HepG2 (cell line): ENCODE data around the gene ALG10B. TPM values are rescaled to one million over a fixed set of nuclear protein-coding genes. Genes with fewer than 3 reads are reported as not detected.
"Not testable (repeated sequence)": the region's sequence is repeated elsewhere in the genome, so short reads cannot be mapped to it uniquely, and the experiment has no call there.

Experiments
- ATAC-seq: fragments of 200-7000 bp; cut with Tn5 transposase; 3 replicates; pipeline ENCODE4 v1.9.1; 2020; ENCODE audit warnings: mild to moderate bottlenecking, moderate library complexity
- BruUV-seq: library from RNA; stranded (reverse); fragments of 400-500 nt; replicated peaks from 2 replicates; lab custom pipeline; 2021; lab: Mats Ljungman, UMichigan
- CTCF ChIA-PET: fragments of 300-600 bp; formaldehyde crosslinking; extraction: SDS; loops from one replicate; lab custom pipeline; 2021; ENCODE audit warnings: low total read pairs, inconsistent platforms, low intra/inter-chr PET ratio; lab: Yijun Ruan, JAX
- POLR2A ChIA-PET: fragments of 350-600 bp; sonication (Branson Sonifier 250); formaldehyde crosslinking; loops from one replicate; lab custom pipeline; 2020; ENCODE audit warnings: antibody characterized with exemption, inconsistent platforms; lab: Yijun Ruan, JAX
- DNase-seq: peaks from one replicate; pipeline ENCODE4 v3.0.0-alpha.2; 2015; ENCODE audit warnings: low spot score
- FAIRE-seq: peaks from 3 replicates; lab custom pipeline; 2011; peaks lifted over from hg19 to GRCh38; lab: Jason Lieb, UNC
- H2AFZ ChIP-seq: one replicate; pipeline ENCODE4 v1.6.1; 2011; ENCODE audit warnings: low read length, inconsistent platforms
- H3K27ac ChIP-seq: fragments of 300-600 bp; 3 replicates; pipeline ENCODE4 v1.8.0; 2011; ENCODE audit warnings: mixed run types, mild to moderate bottlenecking, mixed read lengths, low read length, inconsistent platforms; ENCODE audit not compliant: insufficient read depth; ENCODE audit errors: extremely low read length
- H3K27me3 ChIP-seq, 2 experiments: fragments of 200-600 bp in 1 of 2; 2 replicates in 1 of 2; 3 replicates in 1 of 2; pipeline versions ENCODE4 v1.6.0 to v1.8.0; 2011; ENCODE audit warnings: low read length in 2 of 2, mild to moderate bottlenecking in 2 of 2, moderate library complexity in 2 of 2, inconsistent platforms in 1 of 2; ENCODE audit not compliant: insufficient read depth in 2 of 2, control insufficient read depth in 1 of 2
- H3K36me3 ChIP-seq, 2 experiments: fragments of 200-600 bp in 1 of 2; replicated peaks in 1 of 2; 2 replicates in 1 of 2; 3 replicates in 1 of 2; pipeline versions ENCODE4 v1.5.1 to v1.8.0; 2011; ENCODE audit warnings: low read length in 2 of 2, inconsistent platforms in 1 of 2; ENCODE audit not compliant: insufficient read depth in 2 of 2, control insufficient read depth in 1 of 2
- H3K4me1 ChIP-seq: 2 replicates; pipeline ENCODE4 v1.5.1; 2012; ENCODE audit warnings: low read length, inconsistent platforms; ENCODE audit not compliant: insufficient read depth
- H3K4me2 ChIP-seq: 2 replicates; pipeline ENCODE4 v1.6.0; 2011; ENCODE audit warnings: low read depth, low read length, inconsistent platforms
- H3K4me3 ChIP-seq, 3 experiments: fragments of 200-600 bp in 1 of 3; sonication (generic), shearing (Covaris generic) in 1 of 3; replicated peaks in 1 of 3; 2 replicates each; pipeline ENCODE4 v1.5.1; 2011 to 2016; ENCODE audit warnings: low read length in 3 of 3, inconsistent platforms in 2 of 3, low read depth in 2 of 3, mild to moderate bottlenecking in 2 of 3, control low read depth in 1 of 3, mixed read lengths in 1 of 3; ENCODE audit not compliant: insufficient read depth in 1 of 3
- H3K79me2 ChIP-seq: one replicate; pipeline ENCODE4 v1.6.1; 2011; ENCODE audit warnings: low read length, inconsistent platforms; ENCODE audit not compliant: insufficient read depth
- H3K9ac ChIP-seq: 2 replicates; pipeline ENCODE4 v1.6.0; 2011; ENCODE audit warnings: mild to moderate bottlenecking, low read depth, low read length, inconsistent platforms; ENCODE audit not compliant: insufficient read depth
- H3K9me3 ChIP-seq: 2 replicates; pipeline ENCODE4 v1.5.1; 2012; ENCODE audit warnings: mild to moderate bottlenecking, low read length
- H4K20me1 ChIP-seq: 2 replicates; pipeline ENCODE4 v1.6.0; 2011; ENCODE audit warnings: inconsistent platforms, mild to moderate bottlenecking, low read length, moderate library complexity; ENCODE audit not compliant: insufficient read depth
- ELK4 ChIP-seq: sonication (generic); formaldehyde crosslinking; IDR thresholded peaks from 2 replicates; pipeline ENCODE4 v1.9.0; 2021; ENCODE audit warnings: missing genetic modification reagents, borderline replicate concordance
- GTF3A ChIP-seq: sonication (generic); formaldehyde crosslinking; conservative IDR thresholded peaks from 2 replicates; pipeline ENCODE4 v1.4.0; 2020; ENCODE audit warnings: mild to moderate bottlenecking, missing genetic modification reagents
- IRF2 ChIP-seq: IDR thresholded peaks from 2 replicates; pipeline ENCODE4 v1.6.1; 2018; ENCODE audit warnings: missing genetic modification reagents, missing compliant biosample characterization
- MAF1 ChIP-seq: sonication (generic); formaldehyde crosslinking; IDR thresholded peaks from 2 replicates; pipeline ENCODE4 v1.5.0; 2020; ENCODE audit warnings: missing genetic modification reagents, borderline replicate concordance
- MTERF4 ChIP-seq: sonication (generic); formaldehyde crosslinking; IDR thresholded peaks from 2 replicates; pipeline ENCODE4 v1.8.0; 2023; ENCODE audit warnings: mild to moderate bottlenecking, missing genetic modification reagents
- POLR2G ChIP-seq: fragments of 200-400 bp; formaldehyde crosslinking; IDR thresholded peaks from 2 replicates; pipeline ENCODE4 v1.6.1; 2018; ENCODE audit warnings: mild to moderate bottlenecking, low read depth, low read length, moderate library complexity
- ZNF766 ChIP-seq: sonication (generic); formaldehyde crosslinking; IDR thresholded peaks from 2 replicates; pipeline ENCODE4 v1.5.0; 2020; ENCODE audit warnings: missing genetic modification reagents, borderline replicate concordance
- ZSCAN5A ChIP-seq: sonication (generic); formaldehyde crosslinking; IDR thresholded peaks from 2 replicates; pipeline ENCODE4 v1.8.0; 2022; ENCODE audit warnings: mild to moderate bottlenecking, missing genetic modification reagents, borderline replicate concordance
- WGBS: methylation state at CpG from one replicate; pipeline ENCODE4 v1.1.6; 2017; ENCODE audit warnings: low lambda C conversion rate; 5-methylcytosine and 5-hydroxymethylcytosine counted together
- in situ Hi-C: cut with HindIII; loops from 2 replicates; pipeline ENCODE4 v1.10.0; 2017; ENCODE audit warnings: low pct_unique_long_range_greater_than_20kb; ENCODE audit not compliant: extremely low pct_ligation_motif_present
- intact Hi-C: fragments of 100-400 bp; cut with micrococcal nuclease; formaldehyde crosslinking; loops from one replicate; pipeline ENCODE4 v1.10.0; 2022; ENCODE audit not compliant: unreplicated experiment
- polyA plus RNA-seq, 8 experiments: library from polyadenylated mRNA; depleted of rRNA in 3 of 8; stranded (reverse) in 7 of 8; unstranded in 1 of 8; fragments of >200 nt; fragmentation: Illumina TruSeq in 4 of 8; extraction: Trizol in 4 of 8; gene quantifications; 2 replicates each; pipeline versions ENCODE4 v1.2.1 to v1.2.3, GENCODE V29; 2011 to 2016; ENCODE audit warnings: low read depth in 4 of 8, missing spikeins in 1 of 8, mixed read lengths in 1 of 8; ENCODE audit not compliant: insufficient read depth in 1 of 8
- total RNA-seq, 5 experiments: library from RNA; depleted of rRNA; stranded (reverse); fragments of >200 nt; fragmentation: Illumina TruSeq; extraction: Trizol; gene quantifications; 2 replicates each; pipeline ENCODE4 v1.2.3, GENCODE V29; 2016; ENCODE audit warnings: low read depth in 1 of 5

Gene ALG10B
- total and polyA plus RNA-seq, 2 of the 13 experiments (the other 11 are each of a cell fraction or from before 2014, with no cell fraction given): 3.3 to 9.3 TPM

- no peak for TF ChIP-seq ELK4 (CRISPR knock-in tag)
- no peak for TF ChIP-seq ZNF766 (CRISPR knock-in tag)
- no peak for TF ChIP-seq IRF2 (CRISPR knock-in tag)
- no peak for TF ChIP-seq POLR2G
- no peak for TF ChIP-seq MAF1 (CRISPR knock-in tag)
- TF ChIP-seq MTERF4 (CRISPR knock-in tag): no peak
- TF ChIP-seq GTF3A (CRISPR knock-in tag): no peak
- no peak for TF ChIP-seq ZSCAN5A (CRISPR knock-in tag)
- TF ChIP-seq, all 625 proteins: peak for 3
These were observed 11.8 kb downstream of the ALG10B start (continued) for GRCh38 chr12:38328306-38328895.

- H3K27me3 ChIP-seq, intact Hi-C loops, H2AFZ ChIP-seq, H3K27ac ChIP-seq, H3K9me3 ChIP-seq, H3K9ac ChIP-seq, H3K4me2 ChIP-seq, ATAC-seq, H4K20me1 ChIP-seq, BruUV-seq, DNase-seq, FAIRE-seq, H3K4me3 ChIP-seq, POLR2A ChIA-PET, CTCF ChIA-PET, H3K4me1 ChIP-seq, H3K79me2 ChIP-seq, H3K36me3 ChIP-seq: not testable (repeated sequence)
- in situ Hi-C loops: loop anchor here (25.0 kb wide), 3 partner anchors 582 to 932 kb away; partner anchors contain the start of gene CPNE8
- 100% methylated on average over 12 of the region's 30 CpGs for WGBS
These were observed 13.8 kb downstream of the ALG10B start for GRCh38 chr12:38330414-38330813.
